Neuronal stem cell (in vitro differentiated cells): ENCODE results near the gene DACT1.

Experiments
- DNase-seq: peaks from one replicate; pipeline ENCODE4 v3.0.0-alpha.2; 2013; ENCODE audit warnings: low spot score
- H2AFZ ChIP-seq: one replicate; pipeline ENCODE4 v1.6.1; 2013; ENCODE audit warnings: mild to moderate bottlenecking, low read length, inconsistent platforms
- H2AK5ac ChIP-seq: 2 replicates; pipeline ENCODE4 v1.6.1; 2013; ENCODE audit warnings: low read depth, mild to moderate bottlenecking, inconsistent platforms, low read length, moderate library complexity, mixed read lengths
- H2BK120ac ChIP-seq: 2 replicates; pipeline ENCODE4 v1.6.1; 2013; ENCODE audit warnings: low read depth, mild to moderate bottlenecking, inconsistent platforms, low read length, moderate library complexity, mixed read lengths
- H2BK12ac ChIP-seq: one replicate; pipeline ENCODE4 v1.6.1; 2013; ENCODE audit warnings: low read length, inconsistent platforms
- H2BK15ac ChIP-seq: 2 replicates; pipeline ENCODE4 v1.6.1; 2013; ENCODE audit warnings: mild to moderate bottlenecking, low read length, inconsistent platforms, mixed read lengths
- H2BK5ac ChIP-seq: one replicate; pipeline ENCODE4 v1.6.1; 2013; ENCODE audit warnings: inconsistent platforms, mild to moderate bottlenecking, low read length, moderate library complexity
- H3K14ac ChIP-seq: one replicate; pipeline ENCODE4 v1.6.1; 2013; ENCODE audit warnings: low read length, inconsistent platforms
- H3K18ac ChIP-seq: 2 replicates; pipeline ENCODE4 v1.6.1; 2013; ENCODE audit warnings: low read length, inconsistent platforms
- H3K23ac ChIP-seq: 2 replicates; pipeline ENCODE4 v1.6.1; 2013; ENCODE audit warnings: low read depth, mild to moderate bottlenecking, mixed read lengths, low read length, inconsistent platforms; ENCODE audit not compliant: poor library complexity
- H3K27ac ChIP-seq: replicated peaks from 3 replicates; pipeline ENCODE4 v1.5.1; 2013; ENCODE audit warnings: low read length, inconsistent platforms
- H3K27me3 ChIP-seq, 3 experiments: 2 replicates each; pipeline ENCODE4 v1.6.1; 2013; ENCODE audit warnings: low read length in 3 of 3, mild to moderate bottlenecking in 2 of 3, inconsistent platforms in 1 of 3, low read depth in 1 of 3, mixed read lengths in 1 of 3, moderate library complexity in 1 of 3; ENCODE audit not compliant: control insufficient read depth in 3 of 3, insufficient read depth in 3 of 3
- H3K36me3 ChIP-seq, 2 donors: replicated peaks in 1 of 2; 2 replicates each; pipeline ENCODE4 v1.6.1; 2013; ENCODE audit warnings: low read length in 2 of 2; ENCODE audit not compliant: control insufficient read depth in 2 of 2, insufficient read depth in 2 of 2
- H3K4ac ChIP-seq: 2 replicates; pipeline ENCODE4 v1.6.1; 2013; ENCODE audit warnings: inconsistent platforms, mild to moderate bottlenecking, low read length, moderate library complexity
- H3K4me1 ChIP-seq, 2 donors: 1 replicate in 1 of 2; 2 replicates in 1 of 2; pipeline ENCODE4 v1.6.1; 2013; ENCODE audit warnings: low read length in 2 of 2, low read depth in 1 of 2; ENCODE audit not compliant: control insufficient read depth in 2 of 2, insufficient read depth in 1 of 2
- H3K4me2 ChIP-seq: one replicate; pipeline ENCODE4 v1.6.1; 2013; ENCODE audit warnings: mild to moderate bottlenecking, low read length, inconsistent platforms; ENCODE audit not compliant: insufficient read depth, poor library complexity, severe bottlenecking
- H3K4me3 ChIP-seq, 2 donors: 2 replicates each; pipeline ENCODE4 v1.5.1; 2013; ENCODE audit warnings: low read length in 2 of 2, mild to moderate bottlenecking in 2 of 2, inconsistent platforms in 1 of 2, moderate library complexity in 1 of 2
- H3K79me1 ChIP-seq: one replicate; pipeline ENCODE4 v1.6.1; 2013; ENCODE audit warnings: low read depth, mild to moderate bottlenecking, inconsistent platforms, low read length, moderate library complexity
- H3K9ac ChIP-seq: one replicate; pipeline ENCODE4 v1.6.1; 2013; ENCODE audit warnings: mild to moderate bottlenecking, low read depth, low read length, inconsistent platforms; ENCODE audit not compliant: poor library complexity
- H3K9me3 ChIP-seq, 2 donors: replicated peaks in 1 of 2; 2 replicates each; pipeline versions ENCODE3 to v1.6.1; 2013; ENCODE audit warnings: low read length in 2 of 2, mild to moderate bottlenecking in 2 of 2, inconsistent platforms in 1 of 2, low read depth in 1 of 2, mixed read lengths in 1 of 2, moderate library complexity in 1 of 2; ENCODE audit not compliant: control insufficient read depth in 2 of 2, insufficient read depth in 1 of 2
- H4K8ac ChIP-seq: one replicate; pipeline ENCODE4 v1.6.1; 2013; ENCODE audit warnings: low read depth, mild to moderate bottlenecking, inconsistent platforms, low read length, moderate library complexity
- H4K91ac ChIP-seq: one replicate; pipeline ENCODE4 v1.6.1; 2013; ENCODE audit warnings: low read length, low read depth, mild to moderate bottlenecking, inconsistent platforms; ENCODE audit not compliant: poor library complexity
- WGBS, 2 donors: extraction: QIAGEN DNeasy Blood & Tissue Kit; methylation state at CpG; one replicate each; pipeline ENCODE4 v1.1.7; 2013; ENCODE audit warnings: missing lambda C conversion rate in 2 of 2, mixed read lengths in 1 of 2; ENCODE audit not compliant: insufficient read length in 2 of 2, insufficient replicate concordance in 1 of 2; ENCODE audit errors: extremely low coverage in 2 of 2; 5-methylcytosine and 5-hydroxymethylcytosine counted together

Gene DACT1

GRCh38 chr14:58607131-58607951 is 30.4 kb upstream of the DACT1 start:
- H3K27me3 ChIP-seq: peaks cover 0 to 7% (median 0%) of the 10 kb centered on the region in 3 experiments
- WGBS, 2 donors: no CpG with 5 or more reads among the region's 7 CpGs
- peaks cover 0 to 4% of the 10 kb centered on the region in 2 donors for H3K4me1 ChIP-seq
- H2AFZ ChIP-seq: no peak overlapping the region
- H2AK5ac ChIP-seq: no peak overlapping the region
- no peak overlapping the region for H2BK5ac ChIP-seq
- DNase-seq: no peak
- no peaks in the 10 kb centered on the region for H3K36me3 ChIP-seq
- no peak overlapping the region for H3K4me3 ChIP-seq
- no peak overlapping the region for H3K18ac ChIP-seq
- no peak overlapping the region for H2BK12ac ChIP-seq
- no peak overlapping the region for H4K8ac ChIP-seq
- no peak overlapping the region for H2BK120ac ChIP-seq
- no peak overlapping the region for H3K23ac ChIP-seq
- H2BK15ac ChIP-seq: no peak overlapping the region
- H3K9me3 ChIP-seq: no peaks in the 10 kb centered on the region
- H3K79me1 ChIP-seq: no peaks in the 10 kb centered on the region
- H3K27ac ChIP-seq: no peak overlapping the region
- no peak overlapping the region for H3K4ac ChIP-seq
- no peak overlapping the region for H4K91ac ChIP-seq
- no peak overlapping the region for H3K9ac ChIP-seq
- H3K4me2 ChIP-seq: no peak overlapping the region
- no peak overlapping the region for H3K14ac ChIP-seq

DNA sequence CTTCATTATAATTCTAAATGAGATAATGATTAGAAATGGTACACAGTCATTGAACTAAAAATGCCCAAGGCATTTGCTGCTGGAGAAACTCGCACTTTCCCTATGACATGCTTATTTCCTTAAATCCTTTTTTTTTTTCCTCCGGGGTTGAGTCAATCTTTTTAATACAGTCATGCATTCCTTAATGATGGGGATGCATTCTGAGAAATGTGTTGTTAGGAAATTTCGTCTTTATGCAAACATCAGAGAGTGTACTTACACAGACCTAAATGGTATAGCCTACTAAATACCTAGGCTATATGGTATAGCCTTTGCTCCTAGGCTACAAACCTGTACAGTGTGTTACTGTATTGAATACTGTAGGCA is 29.8 kb upstream of the DACT1 start:
- H2BK12ac ChIP-seq: no peak overlapping the region
- H3K4me3 ChIP-seq: no peak overlapping the region
- no peak overlapping the region for H3K23ac ChIP-seq
- no peaks in the 10 kb centered on the region for H3K36me3 ChIP-seq
- H3K9ac ChIP-seq: no peak overlapping the region
- H3K4ac ChIP-seq: no peak overlapping the region
- H3K27ac ChIP-seq: no peak overlapping the region
- no peak overlapping the region for H4K8ac ChIP-seq
- peaks cover 0 to 7% (median 0%) of the 10 kb centered on the region in 3 experiments for H3K27me3 ChIP-seq
- no peak overlapping the region for H2BK120ac ChIP-seq
- H2BK5ac ChIP-seq: no peak overlapping the region
- no peak overlapping the region for H2AK5ac ChIP-seq
- DNase-seq: no peak
- no peaks in the 10 kb centered on the region for H3K79me1 ChIP-seq
- WGBS, 2 donors: no CpG with 5 or more reads among the region's 3 CpGs
- no peak overlapping the region for H3K4me2 ChIP-seq
- no peaks in the 10 kb centered on the region for H3K9me3 ChIP-seq
- no peak overlapping the region for H2BK15ac ChIP-seq
- no peak overlapping the region for H4K91ac ChIP-seq
- peaks cover 0 to 4% of the 10 kb centered on the region in 2 donors for H3K4me1 ChIP-seq
- H3K18ac ChIP-seq: no peak overlapping the region
- no peak overlapping the region for H3K14ac ChIP-seq
- H2AFZ ChIP-seq: no peak overlapping the region

GRCh38 chr14:58617619-58618018 is 20.1 kb upstream of the DACT1 start:
- Histone ChIP-seq H2BK12ac (no peak overlapping the region), H2BK5ac (no peak overlapping the region), H3K4me3 (no peak overlapping the region), H3K79me1 (no peaks in the 10 kb centered on the region), H3K4ac (no peak overlapping the region), H3K4me1 (peaks cover 0 to 2% of the 10 kb centered on the region in 2 donors), H3K14ac (no peak overlapping the region), H3K18ac (no peak overlapping the region), H3K36me3 (no peaks in the 10 kb centered on the region), H3K9me3 (no peaks in the 10 kb centered on the region), H4K8ac (no peak overlapping the region), H3K9ac (no peak overlapping the region), H2AK5ac (no peak overlapping the region), H3K23ac (no peak overlapping the region), H3K27ac (no peak overlapping the region), H3K4me2 (no peak overlapping the region), H4K91ac (no peak overlapping the region), H2BK120ac (no peak overlapping the region), H3K27me3 (no peaks in the 10 kb centered on the region), H2BK15ac (no peak overlapping the region), H2AFZ (no peak overlapping the region)
- no peak for DNase-seq
- WGBS, 2 donors: no CpG with 5 or more reads among the region's 1 CpG

GRCh38 chr14:58620011-58620410 is 17.8 kb upstream of the DACT1 start:
- Histone ChIP-seq H3K79me1 (no peaks in the 10 kb centered on the region), H2BK12ac (no peak overlapping the region), H3K9ac (no peak overlapping the region), H3K9me3 (no peaks in the 10 kb centered on the region), H3K4me1 (peaks cover 0 to 2% of the 10 kb centered on the region in 2 donors), H4K8ac (no peak overlapping the region), H3K4me2 (no peak overlapping the region), H3K27me3 (peaks cover 0 to 7% (median 0%) of the 10 kb centered on the region in 3 experiments), H3K36me3 (no peaks in the 10 kb centered on the region), H4K91ac (no peak overlapping the region), H3K27ac (no peak overlapping the region), H2BK15ac (no peak overlapping the region), H3K4me3 (no peak overlapping the region), H3K23ac (no peak overlapping the region), H3K18ac (no peak overlapping the region), H3K14ac (no peak overlapping the region), H2BK5ac (no peak overlapping the region), H2AFZ (no peak overlapping the region), H2AK5ac (no peak overlapping the region), H3K4ac (no peak overlapping the region), H2BK120ac (no peak overlapping the region)
- WGBS, 2 donors: no CpG with 5 or more reads among the region's 2 CpGs
- no peak for DNase-seq
